OCI-LY7 (cell line): ENCODE results near the gene LINC00632. TPM values are rescaled to one million over a fixed set of nuclear protein-coding genes. Genes with fewer than 3 reads are reported as not detected.

ENCODE experiments used
- BruUV-seq: library from RNA; stranded (reverse); fragments of 400-500 nt; replicated peaks from 2 replicates; lab custom pipeline; 2021; lab: Mats Ljungman, UMichigan
- CTCF ChIA-PET: fragments of 300-600 bp; sonication (Branson Sonifier 250); formaldehyde crosslinking; loops from one replicate; lab custom pipeline; 2022; ENCODE audit warnings: antibody characterized with exemption; ENCODE audit not compliant: unreplicated experiment; lab: Charles Lee
- POLR2A ChIA-PET: fragments of 300-600 bp; sonication (Branson Sonifier 250); formaldehyde crosslinking; loops from one replicate; lab custom pipeline; 2022; ENCODE audit warnings: antibody characterized with exemption; lab: Charles Lee
- DNase-seq: peaks from one replicate; pipeline ENCODE4 v3.0.0-alpha.2; 2015; ENCODE audit warnings: low spot score
- H2AFZ ChIP-seq: fragments of 200-600 bp; sonication (generic), shearing (Covaris generic); 2 replicates; pipeline ENCODE4 v1.6.1; 2014; ENCODE audit warnings: mild to moderate bottlenecking, antibody characterized with exemption, low read length, moderate library complexity
- H3K27ac ChIP-seq: fragments of 200-600 bp; sonication (generic); 2 replicates; pipeline ENCODE4 v1.5.1; 2014; ENCODE audit warnings: mixed run types, low read depth, mild to moderate bottlenecking, moderate library complexity, low read length, inconsistent platforms; ENCODE audit not compliant: poor library complexity, severe bottlenecking
- H3K36me3 ChIP-seq: fragments of 200-600 bp; sonication (generic); 2 replicates; pipeline ENCODE4 v1.6.1; 2014; ENCODE audit warnings: mild to moderate bottlenecking, antibody characterized with exemption, low read length, moderate library complexity, mixed read lengths; ENCODE audit not compliant: insufficient read depth
- H3K4me1 ChIP-seq: fragments of 200-600 bp; sonication (generic); 2 replicates; pipeline ENCODE4 v1.5.1; 2014; ENCODE audit warnings: mild to moderate bottlenecking, low read length; ENCODE audit not compliant: insufficient read depth, poor library complexity, severe bottlenecking
- H3K4me2 ChIP-seq: fragments of 200-600 bp; sonication (generic); 2 replicates; pipeline ENCODE4 v1.6.1; 2014; ENCODE audit warnings: mild to moderate bottlenecking, low read length
- H3K4me3 ChIP-seq: fragments of 200-600 bp; sonication (generic); 2 replicates; pipeline ENCODE4 v1.5.1; 2014; ENCODE audit warnings: mild to moderate bottlenecking, low read depth, low read length; ENCODE audit not compliant: poor library complexity, severe bottlenecking
- H3K79me2 ChIP-seq: fragments of 200-600 bp; sonication (generic); 2 replicates; pipeline ENCODE4 v1.6.1; 2016; ENCODE audit warnings: low read depth, mild to moderate bottlenecking, low read length, moderate library complexity, mixed read lengths; ENCODE audit not compliant: insufficient read depth
- H3K9me2 ChIP-seq: fragments of 200-600 bp; sonication (generic); 2 replicates; pipeline ENCODE4 v1.6.1; 2016; ENCODE audit warnings: mild to moderate bottlenecking, low read length, mixed read lengths; ENCODE audit not compliant: insufficient read depth
- H3K9me3 ChIP-seq: fragments of 200-600 bp; sonication (generic); 2 replicates; pipeline ENCODE4 v1.6.1; 2014; ENCODE audit warnings: mild to moderate bottlenecking, mixed run types, low read length, mixed read lengths
- H4K20me1 ChIP-seq: fragments of 200-600 bp; sonication (generic); 2 replicates; pipeline ENCODE4 v1.6.1; 2014; ENCODE audit warnings: mild to moderate bottlenecking, antibody characterized with exemption, low read length, moderate library complexity, mixed read lengths; ENCODE audit not compliant: insufficient read depth
- CTCF ChIP-seq: fragments of 200-600 bp; sonication (generic); conservative IDR thresholded peaks from 2 replicates; pipeline ENCODE4 v1.5.1; 2014; ENCODE audit warnings: mild to moderate bottlenecking, antibody characterized with exemption, low read length, moderate library complexity, mixed read lengths
- EZH2phosphoT487 ChIP-seq: fragments of 200-600 bp; sonication (generic); IDR thresholded peaks from 2 replicates; pipeline ENCODE4 v1.6.1; 2018; ENCODE audit warnings: low read depth, borderline replicate concordance, mild to moderate bottlenecking, mixed run types, antibody characterized with exemption, low read length, moderate library complexity, mixed read lengths
- intact Hi-C: fragments of 100-400 bp; cut with micrococcal nuclease; formaldehyde crosslinking; loops from one replicate; pipeline ENCODE4 v1.10.0; 2022; ENCODE audit not compliant: unreplicated experiment
- total RNA-seq, 2 experiments: library from RNA; depleted of rRNA in 1 of 2; stranded (reverse); fragments of >200 nt in 1 of 2; shearing (Covaris generic) in 1 of 2; gene quantifications; 2 replicates each; pipeline ENCODE4 v1.2.3, GENCODE V29; 2014 to 2022

Gene LINC00632
- total RNA-seq, 2 experiments from 2014 or later: not detected

GRCh38 chrX:140836874-140837273, 127.3 kb downstream of the LINC00632 start:
- Histone ChIP-seq H3K36me3 (no peaks in the 10 kb centered on the region), H3K4me1 (no peaks in the 10 kb centered on the region), H3K9me2 (no peaks in the 10 kb centered on the region), H3K9me3 (no peaks in the 10 kb centered on the region), H3K79me2 (no peaks in the 10 kb centered on the region), H4K20me1 (no peaks in the 10 kb centered on the region), H2AFZ (no peak overlapping the region), H3K27ac (no peak overlapping the region), H3K4me2 (no peak overlapping the region), H3K4me3 (no peak overlapping the region)
- CTCF ChIA-PET: no interaction called here
- intact Hi-C loops: no loop called here
- TF ChIP-seq CTCF (no peak), EZH2phosphoT487 (no peak)
- no TSS peak for BruUV-seq
- POLR2A ChIA-PET: interaction anchor here (1.1 kb wide), 1 partner anchor 15 kb away, joined by 3 read pairs; no protein-coding TSS in a partner anchor
- DNase-seq: no peak

Other genes starting within 250 kb of the LINC00632 start
- gene SOX3, start 204.7 kb upstream of the LINC00632 start, total RNA-seq (2014; rRNA removed; shearing (Covaris generic)): not detected in 2 replicates
- gene SOX3, start 204.7 kb upstream of the LINC00632 start, total RNA-seq (2022): not detected in 2 replicates